Stimulated activated CD4-positive, alpha-beta T cell treated with anti-CD3 and anti-CD28 coated beads, Interleukin-12 subunit alpha, Interleukin-12 subunit beta, amount 100 ng/mL, for 4 hours (primary cell): Measurements from ENCODE around the gene ADPGK.

Source experiments
- DNase-seq: peaks from one replicate; pipeline ENCODE4 v3.0.0-alpha.2; 2020

The ADPGK gene

DNA sequence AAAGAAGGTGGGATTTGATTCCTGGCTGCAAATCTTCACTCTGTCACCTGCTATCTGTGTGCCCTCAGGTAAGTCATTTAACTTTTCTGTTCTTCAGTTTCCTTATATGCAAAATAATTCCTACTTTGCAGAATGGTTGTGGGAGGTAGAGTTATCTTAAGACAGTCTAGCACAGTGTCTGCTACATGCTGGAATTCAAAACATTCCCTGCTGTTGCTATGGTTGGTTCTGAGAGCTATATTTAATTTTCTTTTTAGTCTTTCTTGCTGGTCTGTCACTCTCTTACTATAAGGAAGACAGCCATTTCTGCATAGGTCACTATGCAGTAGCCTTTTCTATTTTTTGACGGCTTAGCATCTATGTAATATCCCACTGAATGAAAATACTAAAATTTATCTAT is 4.0 kb upstream of the ADPGK start:
- DNase-seq = no peak

DNA sequence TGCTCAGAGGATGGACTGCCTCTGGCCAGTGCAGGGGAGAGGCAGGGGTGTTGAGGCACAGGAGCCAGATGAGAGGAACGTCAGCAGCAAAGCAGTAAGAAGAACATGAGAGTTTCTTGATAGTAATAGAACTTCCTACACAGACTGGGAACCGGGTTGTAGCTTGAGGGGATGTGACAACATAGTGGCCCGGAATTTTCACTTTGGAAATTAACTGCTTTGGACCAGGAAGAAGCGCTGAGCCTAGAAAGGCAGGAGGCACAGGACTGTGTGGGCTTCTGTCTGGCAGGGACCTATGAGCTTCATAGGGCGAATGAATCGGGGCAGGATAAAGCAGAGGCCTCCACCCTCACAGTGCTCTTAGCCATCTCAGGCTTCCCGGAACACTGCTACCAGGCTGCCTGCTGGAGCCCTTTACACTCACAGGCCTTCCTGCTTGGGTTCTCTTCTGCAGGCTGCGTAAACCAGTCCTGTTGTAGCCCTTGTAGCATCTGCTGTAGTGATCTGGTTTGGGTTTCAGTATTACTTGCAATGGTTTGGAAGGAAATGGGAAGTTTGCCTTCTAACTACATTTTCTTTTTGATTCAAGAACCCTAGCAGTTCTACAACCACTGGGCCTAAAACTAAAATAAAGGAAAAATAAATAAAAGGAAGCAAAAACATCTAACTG is 3.3 kb upstream of the ADPGK start:
- no peak for DNase-seq

DNA sequence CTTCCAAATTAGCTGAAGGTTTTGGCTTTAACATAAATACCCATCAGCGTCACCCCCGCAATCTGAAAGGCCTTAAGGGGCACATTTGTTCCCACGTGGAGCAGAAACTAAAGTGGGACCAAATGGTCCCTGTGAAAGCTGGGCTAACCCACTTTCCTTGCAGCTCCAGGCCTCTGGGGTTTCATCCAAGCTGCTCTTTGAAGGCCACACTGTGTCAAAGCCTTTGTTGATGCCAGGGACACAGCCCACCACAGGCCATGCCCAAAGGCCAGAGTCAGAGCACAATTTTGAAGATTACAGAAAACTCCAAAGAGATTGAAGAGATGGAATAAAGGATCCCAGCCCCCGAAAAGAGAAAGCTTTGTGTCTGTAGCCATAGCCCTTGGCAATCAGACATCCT is 2.7 kb upstream of the ADPGK start:
- DNase-seq = no peak

DNA sequence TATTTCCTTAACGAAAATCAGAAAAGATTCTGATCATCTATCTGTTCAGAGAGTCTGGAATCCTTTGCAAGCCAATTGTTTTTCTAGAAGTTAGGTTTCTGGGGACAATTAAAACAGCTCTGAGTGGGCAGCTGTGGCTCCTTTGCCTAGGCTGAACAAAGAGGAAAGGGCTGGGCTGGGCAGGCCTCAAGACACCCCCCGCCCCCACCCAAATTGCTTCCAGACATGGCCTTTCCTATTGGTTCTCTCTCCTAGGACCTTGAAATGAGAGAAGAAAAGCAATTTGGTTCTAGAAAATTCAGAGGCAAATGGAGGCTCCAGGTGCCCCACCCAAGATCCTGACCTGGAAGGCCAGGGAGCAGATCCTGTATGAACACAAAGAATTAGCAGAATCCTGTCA is 2.3 kb upstream of the ADPGK start:
- DNase-seq = no peak

DNA sequence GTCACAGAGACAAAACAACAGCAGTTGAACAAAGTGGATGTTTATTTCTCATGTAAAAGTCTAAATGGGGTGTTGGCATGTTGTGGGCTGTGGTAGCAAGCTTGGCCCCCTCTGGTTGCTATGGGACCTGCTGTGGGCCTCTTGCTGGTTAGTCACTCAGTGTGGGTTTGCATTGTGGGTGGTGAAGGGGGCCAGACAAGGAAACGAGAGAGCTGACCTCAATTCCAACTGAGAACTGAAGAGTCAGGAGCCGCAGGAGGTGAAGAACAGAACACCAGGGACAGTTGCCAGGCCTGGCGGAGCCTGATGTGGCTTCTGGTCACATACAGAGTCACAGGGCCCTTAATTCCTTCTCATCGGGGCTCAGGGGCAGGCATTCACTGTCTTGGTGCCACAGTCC is 1.9 kb upstream of the ADPGK start:
- peak; percentile 13 for DNase-seq

DNA sequence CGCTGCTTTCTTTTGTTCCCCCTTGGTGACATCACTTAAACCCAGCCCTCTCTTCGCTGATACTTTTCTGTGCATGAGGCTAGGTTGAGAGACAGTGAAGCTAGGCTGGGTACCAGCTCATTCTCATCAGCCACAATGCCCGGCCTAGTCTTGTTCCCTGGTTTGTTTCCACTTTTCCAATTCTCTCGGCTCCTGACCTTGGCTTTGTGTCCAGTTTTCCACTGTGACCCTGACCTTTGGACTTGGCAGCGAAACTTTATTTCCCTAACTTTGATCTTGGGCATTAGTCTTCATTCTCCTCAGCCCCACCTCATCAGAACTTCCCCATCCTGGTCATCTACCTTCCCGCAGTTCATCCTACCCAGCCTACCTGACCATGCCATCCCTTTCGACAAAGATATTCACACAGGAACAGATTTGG is 908 bp upstream of the ADPGK start:
- no peak for DNase-seq

DNA sequence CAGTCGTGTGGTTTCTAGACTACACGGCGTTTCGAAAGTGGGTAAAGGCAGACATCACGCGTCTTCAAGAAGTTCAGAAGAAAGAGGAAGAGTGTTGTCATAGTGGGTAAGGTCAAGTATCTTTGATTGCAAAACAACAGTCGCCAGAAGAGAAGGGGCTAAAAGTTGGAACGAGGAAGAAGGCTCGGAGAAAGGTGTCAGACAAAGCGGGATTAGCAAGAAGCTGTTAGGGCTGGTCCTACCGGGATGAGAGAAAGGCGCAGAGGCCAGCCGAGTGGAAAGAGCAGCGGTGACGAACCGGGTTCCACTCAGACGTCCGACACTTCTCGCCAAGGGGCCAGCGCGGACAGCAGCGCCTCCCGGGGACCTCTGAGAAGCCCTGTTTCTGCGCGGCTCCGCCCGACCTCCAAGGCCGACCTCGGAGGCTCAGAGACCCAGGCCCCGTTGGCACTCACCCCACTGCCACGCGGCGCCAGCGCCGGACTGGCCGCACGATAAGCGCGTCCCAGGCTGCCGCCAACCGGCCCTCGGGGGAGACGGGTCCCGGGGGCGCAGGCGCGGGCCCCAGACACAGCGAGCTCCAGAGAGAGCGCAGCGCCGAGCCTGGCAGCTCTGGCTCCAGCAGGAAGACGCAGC is 436 bp downstream of the ADPGK start:
- peak; percentile 12 for DNase-seq

DNA sequence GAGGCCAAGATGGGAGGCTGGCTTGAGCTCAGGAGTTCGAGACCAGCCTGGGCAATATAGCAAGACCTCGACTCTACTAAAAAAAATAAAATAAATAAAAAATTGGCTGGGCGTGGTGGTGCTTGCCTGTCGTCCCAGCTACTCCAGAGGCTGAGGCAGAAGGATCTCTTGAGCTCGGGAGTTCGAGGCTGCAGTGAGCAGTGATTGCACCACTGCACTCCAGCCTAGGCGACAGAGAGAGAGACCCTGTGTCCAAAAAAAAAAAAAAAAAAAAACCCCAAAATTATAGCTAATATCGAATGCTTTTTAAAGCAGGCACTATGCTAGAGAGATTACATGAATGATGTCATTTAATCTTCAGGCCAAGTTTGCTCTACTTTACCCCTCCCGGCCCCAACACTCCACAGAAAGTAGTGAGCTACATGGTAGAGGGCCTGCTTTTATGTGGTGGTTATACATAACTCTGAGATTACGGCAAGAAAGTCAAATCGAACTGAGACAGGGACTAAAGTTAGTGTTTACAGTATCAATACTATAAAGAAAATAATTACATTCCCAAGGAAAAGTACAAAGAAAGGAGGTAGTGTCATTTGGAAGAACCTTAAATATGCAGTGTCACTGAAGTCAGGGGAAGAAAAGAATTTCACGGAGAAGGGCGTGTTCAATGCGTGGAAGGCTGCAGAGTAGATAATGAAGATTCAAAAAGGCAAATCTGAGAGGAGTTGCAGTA is 1.1 kb downstream of the ADPGK start:
- DNase-seq = no peak

DNA sequence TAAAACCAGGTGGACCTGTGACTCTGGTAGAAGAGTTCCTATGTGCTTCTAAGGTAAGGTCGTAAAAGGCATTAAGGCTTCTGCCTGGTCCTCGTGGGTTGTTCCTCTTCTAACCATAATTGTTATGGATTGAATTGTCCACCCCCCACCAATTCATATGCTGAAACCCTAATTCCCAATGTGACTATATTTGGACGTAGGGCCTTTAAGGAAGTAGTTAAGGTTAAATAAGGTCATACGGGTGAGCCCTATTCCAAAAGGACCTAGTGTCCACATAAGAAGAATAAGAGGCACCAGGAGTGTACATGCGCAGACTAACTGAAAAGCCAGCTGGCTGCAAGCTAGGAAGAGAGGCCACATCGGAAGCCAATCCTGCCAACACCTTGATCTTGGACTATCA is 1.9 kb downstream of the ADPGK start:
- no peak for DNase-seq

DNA sequence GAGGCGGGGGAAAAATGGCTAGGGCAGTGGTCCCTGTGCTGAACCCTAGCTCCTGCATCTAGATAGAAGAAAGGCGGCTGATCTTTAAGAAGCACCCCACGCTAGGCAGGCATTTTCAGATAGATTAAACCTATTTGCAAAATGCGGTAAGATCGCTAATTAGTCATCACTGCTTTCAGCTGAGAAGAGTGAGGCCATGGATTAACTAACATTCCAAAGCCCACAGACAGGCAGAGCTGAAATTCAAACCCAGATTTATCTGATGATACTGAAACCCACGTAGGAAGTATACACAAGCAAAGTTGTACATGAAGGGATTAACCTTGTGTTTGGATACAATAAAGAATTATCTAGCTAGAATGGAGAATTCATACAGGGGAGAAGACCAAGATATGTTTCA is 4.8 kb downstream of the ADPGK start:
- DNase-seq = no peak

DNA sequence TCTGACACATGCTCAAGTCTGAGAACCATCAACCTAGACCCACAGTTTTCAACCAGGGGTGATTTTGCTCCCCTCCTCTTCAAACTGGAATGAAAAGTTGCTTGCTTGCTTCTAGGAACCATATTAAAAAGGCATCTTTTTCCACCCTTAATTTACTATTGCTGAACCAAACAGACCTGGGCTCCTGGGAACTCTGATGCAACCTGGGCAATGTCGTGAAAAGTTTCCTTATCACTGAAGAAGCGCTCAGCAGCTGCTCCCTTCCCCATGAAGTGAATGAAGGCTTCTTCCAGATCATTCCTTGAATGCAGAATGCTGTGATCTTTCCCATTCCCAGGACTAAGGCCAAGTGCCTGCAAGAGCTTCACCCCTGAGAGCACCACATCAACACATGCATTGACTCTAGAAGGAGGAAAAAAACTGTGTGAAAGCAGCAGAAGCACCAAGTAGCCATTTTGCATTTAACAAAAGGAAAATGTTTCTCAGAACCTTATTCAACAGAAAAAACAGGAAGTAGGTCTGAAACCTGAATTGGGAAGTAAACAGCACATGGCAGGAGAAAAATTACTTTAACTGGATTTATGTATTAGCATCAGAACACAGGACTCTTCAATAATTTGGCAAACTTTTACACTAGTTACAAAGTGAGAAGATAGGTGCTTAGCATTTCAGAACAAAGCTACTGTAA is 8.7 kb downstream of the ADPGK start:
- DNase-seq = no peak

DNA sequence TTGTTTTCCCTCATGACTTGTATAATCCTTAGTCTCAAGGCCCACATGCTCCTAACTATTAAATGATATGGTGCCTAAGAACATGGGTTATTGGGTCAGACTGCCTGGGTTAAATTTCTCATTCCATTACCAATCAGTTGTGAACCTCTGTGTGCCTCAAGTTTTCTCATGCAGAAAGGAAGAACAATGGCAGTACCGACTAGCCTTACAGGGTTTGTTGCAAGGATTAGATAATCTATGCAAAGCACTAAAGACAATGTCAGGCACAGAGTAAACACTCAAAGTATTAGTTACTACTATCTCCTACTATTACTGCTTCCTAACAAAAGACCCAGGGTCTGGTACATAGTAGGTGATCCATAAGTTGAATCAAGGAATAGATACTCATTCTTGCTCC is 12.2 kb downstream of the ADPGK start:
- no peak for DNase-seq

DNA sequence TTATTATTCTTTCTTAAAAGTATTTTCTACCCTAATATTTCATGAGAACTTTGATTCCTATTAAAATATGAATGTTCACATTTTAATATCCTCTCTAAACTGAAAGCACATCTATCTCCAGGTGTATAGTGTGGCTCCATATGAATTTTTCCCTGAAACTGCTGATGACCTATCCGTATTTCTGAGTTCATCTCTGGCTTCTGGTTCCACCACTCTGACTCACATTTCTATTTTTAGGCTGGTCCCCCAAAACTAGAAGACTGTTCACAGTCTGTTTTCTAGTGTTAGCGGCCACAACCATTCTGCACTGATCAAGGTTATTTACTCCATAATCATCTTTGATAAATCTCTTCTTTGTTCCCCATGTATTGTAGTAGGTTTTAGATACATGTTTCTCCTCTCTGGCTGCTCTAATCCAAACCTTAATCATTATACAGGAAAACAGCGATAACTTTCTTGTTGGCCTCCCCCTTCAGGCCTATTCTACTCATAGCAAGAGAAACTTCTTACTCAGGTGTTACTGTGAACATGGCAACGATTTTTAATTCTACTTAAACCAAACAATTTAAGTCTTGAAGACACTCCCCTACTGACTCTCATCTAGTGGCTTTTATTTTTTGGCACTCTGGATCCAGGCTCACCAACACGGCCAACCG is 12.8 kb downstream of the ADPGK start:
- DNase-seq = no peak

DNA sequence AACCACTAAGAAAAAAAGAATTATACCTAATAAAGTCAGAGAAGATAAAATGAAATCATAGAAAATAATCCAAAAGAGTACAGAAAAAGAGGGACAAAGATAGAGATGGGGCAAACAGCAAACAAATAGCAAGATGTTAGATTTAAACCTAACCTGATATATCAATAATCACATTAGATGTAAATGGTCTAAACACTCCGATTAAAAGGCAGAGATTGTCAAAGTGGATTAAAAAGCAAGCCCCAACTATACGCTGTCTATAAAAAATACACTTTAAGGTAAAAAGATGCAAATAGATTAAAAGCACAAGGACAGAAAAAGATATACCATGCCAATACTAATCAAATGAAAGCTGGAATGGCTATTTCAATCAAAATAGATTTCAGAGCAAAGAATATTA is 16.8 kb downstream of the ADPGK start:
- DNase-seq = no peak

DNA sequence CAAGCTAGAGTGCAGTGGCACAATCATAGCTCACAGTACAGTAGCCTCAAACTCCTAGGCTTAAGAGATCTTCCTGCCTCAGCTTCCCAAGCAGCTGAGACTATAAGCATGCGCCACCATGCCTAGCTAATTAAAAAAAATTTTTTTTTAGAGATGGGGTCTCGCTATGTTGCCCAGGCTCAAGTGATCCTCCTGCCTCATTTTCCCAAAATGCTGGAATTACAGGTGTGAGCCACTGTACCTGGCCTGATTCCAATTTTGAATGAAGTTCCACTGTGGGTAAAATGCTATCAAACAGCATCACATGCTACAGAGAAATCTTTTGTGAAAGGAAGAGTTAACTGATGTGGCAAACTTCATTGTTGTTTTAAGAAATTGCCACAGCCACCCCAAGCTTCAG is 17.5 kb downstream of the ADPGK start:
- no peak for DNase-seq

DNA sequence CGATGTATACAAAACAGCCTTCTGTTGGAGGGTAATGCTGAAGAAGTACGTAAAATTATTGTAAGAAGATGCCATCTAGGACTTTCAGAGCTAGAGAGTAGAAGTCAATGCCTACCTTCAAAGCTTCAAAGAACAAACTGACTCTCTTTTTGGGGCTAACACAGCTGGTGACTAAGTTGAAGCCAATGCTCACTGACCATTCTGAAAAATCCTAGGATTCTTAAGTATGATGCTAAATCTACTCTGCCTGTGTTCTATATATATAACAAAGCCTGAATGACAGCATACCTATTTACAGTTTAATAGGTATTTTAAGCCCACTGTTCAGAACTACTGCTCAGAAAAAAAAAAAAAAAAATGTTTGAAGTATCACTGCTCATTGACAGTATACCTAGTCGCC is 18.9 kb downstream of the ADPGK start:
- DNase-seq = no peak

DNA sequence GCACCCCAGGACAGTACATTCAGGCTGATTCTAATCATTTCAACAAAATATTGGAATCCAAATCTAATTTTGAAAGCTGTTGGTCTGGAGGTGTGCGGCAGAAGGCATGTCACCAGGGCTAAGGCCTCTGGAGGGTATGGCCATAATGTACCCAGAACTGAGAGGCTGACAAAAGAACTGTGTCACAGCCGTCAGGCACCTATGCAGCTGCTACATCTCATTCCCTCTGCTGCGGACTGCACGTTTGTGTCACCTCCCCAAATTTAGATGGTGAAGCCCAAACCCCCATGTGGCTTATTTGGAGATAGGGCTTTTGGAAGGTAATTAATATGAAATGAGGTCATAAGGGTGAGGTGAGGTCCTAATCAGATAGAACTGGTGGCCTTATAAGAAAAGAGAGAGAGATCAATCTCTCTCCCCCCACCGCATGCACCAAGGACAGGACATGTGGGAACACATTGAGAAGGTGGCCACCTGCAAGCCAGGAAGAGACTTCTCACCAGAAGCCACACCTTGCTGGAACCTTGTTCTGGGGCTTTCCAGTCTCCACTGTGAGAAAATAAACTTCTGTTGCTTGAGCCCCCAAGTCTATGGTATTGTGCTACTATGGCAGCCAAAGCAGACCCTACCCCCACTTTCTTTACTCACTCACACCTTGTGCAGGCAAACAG is 22.8 kb downstream of the ADPGK start:
- DNase-seq = no peak

DNA sequence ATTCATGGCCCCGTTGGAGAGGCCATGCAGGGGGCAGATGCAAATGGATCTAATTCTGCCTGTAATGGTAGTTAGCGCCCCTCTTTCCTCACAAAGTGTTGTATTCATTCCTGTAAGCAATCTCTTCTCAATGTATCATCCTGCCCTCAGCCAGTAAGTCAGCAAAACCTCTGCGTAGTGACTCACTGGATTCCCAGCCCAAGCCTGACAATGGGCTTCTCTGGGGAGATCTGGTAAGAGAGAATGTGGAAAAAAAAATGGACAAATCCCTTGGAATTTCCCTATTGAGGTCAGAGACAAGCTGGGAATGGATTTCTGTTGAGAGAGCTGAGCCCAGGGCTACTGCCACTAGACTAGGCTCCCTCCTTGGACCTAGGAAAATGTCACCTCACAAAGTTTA is 25.4 kb downstream of the ADPGK start:
- DNase-seq = no peak

DNA sequence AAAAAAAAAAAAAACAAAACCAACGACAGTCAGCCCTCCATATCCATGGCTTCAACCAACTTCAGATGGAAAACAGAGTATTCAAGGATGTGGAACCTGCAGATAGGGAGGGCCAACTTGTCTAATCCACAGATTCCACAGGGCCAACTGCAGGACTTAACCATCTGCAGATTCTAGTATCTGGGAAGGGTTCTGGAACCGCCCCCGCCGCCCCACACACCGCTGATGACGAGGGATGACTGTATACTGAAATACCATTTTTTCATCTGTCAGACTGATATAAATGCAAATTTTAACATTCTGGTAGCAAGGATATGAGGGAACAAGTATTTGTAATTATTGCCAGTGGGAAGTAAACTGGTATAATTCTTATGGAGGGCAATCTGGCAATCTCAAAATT is 29.5 kb downstream of the ADPGK start:
- no peak for DNase-seq

DNA sequence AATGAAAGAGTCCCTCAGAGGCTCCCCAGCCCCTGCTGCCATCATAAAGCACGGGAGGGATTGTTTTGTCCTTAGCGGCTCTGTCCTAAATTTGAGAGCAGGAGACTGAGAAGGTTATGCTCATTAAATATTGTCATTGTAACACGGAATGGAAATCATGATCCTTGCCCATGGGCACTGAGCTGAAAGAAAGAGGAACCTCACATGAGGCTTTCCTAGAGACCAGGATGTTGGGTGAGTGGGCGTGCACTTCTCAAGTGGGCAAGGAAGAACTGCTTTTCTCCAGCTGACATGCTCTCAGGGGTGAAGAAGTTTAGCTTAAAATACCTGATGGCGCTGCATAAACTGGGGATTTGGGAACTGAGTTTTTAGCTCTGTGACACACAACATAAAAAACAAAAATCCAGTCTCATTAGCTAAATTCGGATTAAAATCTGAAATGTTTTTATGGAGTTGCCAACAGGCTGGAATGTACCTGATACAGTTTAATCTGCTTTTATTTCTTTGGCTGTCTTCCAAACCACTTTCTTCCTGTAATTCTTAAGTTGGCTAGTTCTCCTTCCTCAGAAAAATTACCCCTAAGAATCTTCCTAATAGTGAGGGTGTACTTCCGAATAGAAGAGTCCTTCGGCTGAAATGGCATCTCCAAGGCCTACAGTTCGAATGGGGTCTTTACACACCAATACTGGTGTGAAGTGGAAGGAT is 31.7 kb downstream of the ADPGK start:
- no peak for DNase-seq

DNA sequence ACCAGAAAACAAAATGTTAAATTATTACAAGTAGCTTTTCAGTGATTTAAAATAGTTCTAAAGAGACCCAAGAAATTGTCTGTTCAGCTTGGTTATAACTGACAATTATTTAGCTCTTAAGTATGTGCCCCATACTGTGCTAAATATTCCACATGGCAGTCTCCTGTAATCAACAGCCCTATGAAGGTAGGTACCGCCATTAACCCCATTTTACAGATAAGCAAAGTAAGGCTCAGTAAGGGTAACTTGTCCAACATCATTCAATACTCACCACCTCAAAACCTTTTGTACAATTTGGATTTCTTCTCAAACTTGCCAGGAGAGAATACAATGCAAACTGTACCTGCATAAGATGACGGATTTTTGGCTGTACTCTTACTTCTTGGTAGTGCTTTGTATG is 33.9 kb downstream of the ADPGK start:
- no peak for DNase-seq

DNA sequence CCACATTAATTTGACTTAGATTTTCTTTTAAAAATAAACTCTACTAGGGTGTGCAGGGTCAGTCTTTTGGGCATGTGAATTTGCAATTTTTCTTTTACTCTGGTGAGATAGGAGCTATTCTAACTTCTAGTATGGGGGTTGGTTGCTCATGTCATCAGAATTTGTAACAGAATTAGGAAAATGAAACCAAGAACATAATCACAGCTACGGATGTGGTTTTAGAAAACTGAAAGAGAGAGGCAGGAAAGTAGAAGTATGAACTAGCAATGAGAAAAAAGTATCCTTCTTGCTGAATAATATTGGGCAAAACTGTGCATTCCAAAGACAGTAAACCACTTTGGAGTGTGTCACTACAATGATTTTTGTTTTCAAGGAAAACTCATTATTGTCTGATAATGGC is 43.3 kb downstream of the ADPGK start:
- no peak for DNase-seq
